BE2C (cell line): ENCODE results near the gene AP5B1.

ENCODE experiments used
- DNase-seq: peaks from one replicate; pipeline ENCODE4 v3.0.0-alpha.2; 2020
- H3K27me3 ChIP-seq: fragments of 250-450 bp; sonication (Bioruptor Pico); 2 replicates; pipeline ENCODE4 v1.5.1; 2020; ENCODE audit warnings: mild to moderate bottlenecking
- H3K36me3 ChIP-seq: fragments of 250-450 bp; sonication (Bioruptor Pico); 2 replicates; pipeline ENCODE4 v1.5.1; 2020; ENCODE audit warnings: mild to moderate bottlenecking
- H3K4me1 ChIP-seq: fragments of 250-450 bp; sonication (Bioruptor Pico); 2 replicates; pipeline ENCODE4 v1.5.1; 2020
- H3K4me3 ChIP-seq: 2 replicates; pipeline ENCODE4 v1.5.1; 2011; ENCODE audit warnings: low read depth, low read length
- H3K9me3 ChIP-seq: fragments of 250-450 bp; sonication (Bioruptor Pico); 2 replicates; pipeline ENCODE4 v1.5.1; 2020
- CTCF ChIP-seq: IDR thresholded peaks from 2 replicates; pipeline ENCODE4 v1.5.1; 2012; ENCODE audit warnings: mild to moderate bottlenecking, low read depth, low read length

AP5B1 gene

GRCh38 chr11:65781962-65782815, 1.4 kb upstream of the AP5B1 start:
- Histone ChIP-seq H3K4me1 (no peaks in the 10 kb centered on the region), H3K27me3 (peaks cover 33% of the 10 kb centered on the region), H3K36me3 (no peaks in the 10 kb centered on the region), H3K9me3 (no peaks in the 10 kb centered on the region), H3K4me3 (no peak overlapping the region)
- no peak for DNase-seq
- TF ChIP-seq CTCF, result no peak

- Histone ChIP-seq H3K4me3 (peak overlapping the region; percentile 43), H3K27me3 (peaks cover 26% of the 10 kb centered on the region), H3K36me3 (no peaks in the 10 kb centered on the region), H3K9me3 (no peaks in the 10 kb centered on the region), H3K4me1 (no peaks in the 10 kb centered on the region)
- no peak for TF ChIP-seq CTCF
- peak; percentile 52 for DNase-seq
Observed at GRCh38 chr11:65781152-65781961, 581 bp upstream of the AP5B1 start.

- H3K4me1 ChIP-seq, result no peaks in the 10 kb centered on the region
- TF ChIP-seq CTCF, result no peak
- H3K4me3 ChIP-seq, result peak overlapping the region; percentile 39
- no peaks in the 10 kb centered on the region for H3K9me3 ChIP-seq
- H3K27me3 ChIP-seq, result peaks cover 14% of the 10 kb centered on the region
- DNase-seq, result no peak
- H3K36me3 ChIP-seq, result no peaks in the 10 kb centered on the region
Observed at GRCh38 chr11:65779919-65780769, 632 bp downstream of the AP5B1 start.

GRCh38 chr11:65779669-65779918, 1.2 kb downstream of the AP5B1 start:
- TF ChIP-seq CTCF, result no peak

GRCh38 chr11:65778901-65779668, 1.7 kb downstream of the AP5B1 start:
- no peak for DNase-seq
- Histone ChIP-seq H3K4me1 (no peaks in the 10 kb centered on the region), H3K4me3 (no peak overlapping the region)

More at GRCh38 chr11:65779669-65779918, 1.2 kb downstream of the AP5B1 start:
- Histone ChIP-seq H3K4me3 (no peak overlapping the region), H3K36me3 (no peaks in the 10 kb centered on the region), H3K4me1 (no peaks in the 10 kb centered on the region), H3K9me3 (no peaks in the 10 kb centered on the region), H3K27me3 (peaks cover 10% of the 10 kb centered on the region; the same call in 1 of the 2 replicates)
- DNase-seq, result no peak

More at GRCh38 chr11:65778901-65779668, 1.7 kb downstream of the AP5B1 start:
- Histone ChIP-seq H3K27me3 (peaks cover 10% of the 10 kb centered on the region; the same call in 1 of the 2 replicates), H3K9me3 (no peaks in the 10 kb centered on the region), H3K36me3 (no peaks in the 10 kb centered on the region)
- no peak for TF ChIP-seq CTCF
